ENCODE results near the gene FCAR.

GRCh38 chr19:54916822-54917221, 42.8 kb downstream of the FCAR start:
- TF ChIP-seq CTCF (conservative IDR thresholded peaks at IDR 0.05; ENCODE audit: low read length) (no peak), EZH2phosphoT487 (IDR thresholded peaks at IDR 0.05; ENCODE audit: borderline replicate concordance) (no peak)
